Heart right ventricle (tissue), 16 donors: ENCODE results near the gene HOPX. TPM values are rescaled to one million over a fixed set of nuclear protein-coding genes. Genes with fewer than 3 reads are reported as not detected.
"Not testable (repeated sequence)": the region's sequence is repeated elsewhere in the genome, so short reads cannot be mapped to it uniquely, and the experiment has no call there.

Experiments used
- ATAC-seq, 8 donors: fragments of 200-7000 bp; cut with Tn5 transposase; one replicate each; pipeline ENCODE4 v1.9.1; 2020; ENCODE audit warnings: mild to moderate bottlenecking in 8 of 8, moderate library complexity in 8 of 8, moderate number of reproducible peaks in 1 of 8
- DNase-seq, 2 donors: peaks; one replicate each; pipeline ENCODE4 v3.0.0-alpha.2; 2020
- H3K27ac ChIP-seq, 10 donors: fragments of 200-600 bp; sonication (generic) in 2 of 10; one replicate each; pipeline versions ENCODE4 v1.5.0 to v1.8.0; 2020 to 2022; ENCODE audit warnings: mild to moderate bottlenecking in 3 of 10
- H3K27me3 ChIP-seq, 7 donors: fragments of 200-600 bp; one replicate each; pipeline ENCODE4 v1.8.0; 2021 to 2022; ENCODE audit warnings: mild to moderate bottlenecking in 2 of 7
- H3K36me3 ChIP-seq, 9 donors: fragments of 200-600 bp; sonication (generic) in 1 of 9; one replicate each; pipeline versions ENCODE4 v1.5.0 to v1.8.0; 2020 to 2022; ENCODE audit warnings: mild to moderate bottlenecking in 2 of 9
- H3K4me1 ChIP-seq, 9 donors: fragments of 200-600 bp; sonication (generic) in 1 of 9; one replicate each; pipeline versions ENCODE4 v1.5.0 to v1.8.0; 2020 to 2022; ENCODE audit warnings: mild to moderate bottlenecking in 4 of 9
- H3K4me3 ChIP-seq, 10 donors: fragments of 200-600 bp; sonication (generic) in 2 of 10; one replicate each; pipeline versions ENCODE4 v1.5.0 to v1.8.0; 2020 to 2022; ENCODE audit warnings: mild to moderate bottlenecking in 7 of 10, moderate library complexity in 2 of 10
- H3K9me3 ChIP-seq, 11 donors: fragments of 200-600 bp in 10 of 11; sonication (generic) in 2 of 11; one replicate each; pipeline versions ENCODE4 v1.5.0 to v1.8.0; 2013 to 2022; ENCODE audit warnings: mild to moderate bottlenecking in 2 of 11, control low read depth in 1 of 11, moderate library complexity in 1 of 11
- WGBS, 2 donors: extraction: QIAGEN DNeasy Blood & Tissue Kit; methylation state at CpG; one replicate each; pipeline ENCODE4 v1.1.7; 2013; ENCODE audit warnings: inconsistent platforms in 1 of 2; 5-methylcytosine and 5-hydroxymethylcytosine counted together
- intact Hi-C, 10 donors: fragments of 100-400 bp; cut with DNase I; formaldehyde crosslinking; loops; one replicate each; pipeline versions ENCODE4 v1.11.1 to v1.14.2; 2022
- polyA plus RNA-seq, 2 donors: library from polyadenylated mRNA; stranded (reverse); fragments of 200-250 nt; gene quantifications; one replicate each; pipeline ENCODE4 v1.2.3, GENCODE V29; 2013
- total RNA-seq, 10 donors: library from RNA; stranded (reverse); fragmentation: NEBNext Ultra II Directional in 3 of 10; extraction: Animal tissue kit (Norgen Biotek cat#: 25700) in 3 of 10; gene quantifications; one replicate each; pipeline versions ENCODE4 v1.2.1 to v1.2.4, GENCODE V29; 2021 to 2023
- TF ChIP-seq, protein P1 (sequence below), 9 donors: fragments of 200-600 bp; sonication (generic) in 2 of 9; IDR thresholded peaks; one replicate each; pipeline versions ENCODE4 v1.5.0 to v1.8.0; 2021 to 2022; ENCODE audit warnings: antibody characterized with exemption in 9 of 9, mild to moderate bottlenecking in 5 of 9, moderate library complexity in 1 of 9
- donor health status: Arrhythmogenic right ventricular cardiomyopathy.
- donor health status: ischemic (EF 13 %, LVEDD 7.1; RV severe dilation, severe dysfunction).
- donor health status: healthy with polysubstance abuse.
- donor health status: DM: no; HTN: yes; CAD: no.
- donor health status: DM: no; HTN: no; CAD: no.
- donor health status: ischemic (EF 25% LVEDD 6.9; RV normal size, moderate dysfunction).
- donor health status: ischemic (EF 25% LVEDD 5.7; RV mildly dilated, moderate dysfunction).
- donor health status: healthy.
- donor health status: DM: yes; HTN: yes; CAD: no.
- donor health status: Ischemic cardiomyopathy.
- donor health status: ischemic (EF 35%, LVEDD 5.7; RV mildly dilated, moderate dysfunction).
- donor health status: nonischemic (EF 11% LVEDD 7.7; RV severe dilation, severe dysfunction).
- donor health status: DM: yes; HTN: yes; CAD: no.
- donor health status: PGD.
- donor health status: ischemic (EF 29% LVEDD 5.4; RV normal size, mild dysfunction).
- donor health status: nonischemic (EF 23%, LVEDD 6.1; RV moderate dilation, normal function).

The HOPX gene
- total and polyA plus RNA-seq, 12 donors = 0.39 to 90.9 (median 10.4) TPM

DNA sequence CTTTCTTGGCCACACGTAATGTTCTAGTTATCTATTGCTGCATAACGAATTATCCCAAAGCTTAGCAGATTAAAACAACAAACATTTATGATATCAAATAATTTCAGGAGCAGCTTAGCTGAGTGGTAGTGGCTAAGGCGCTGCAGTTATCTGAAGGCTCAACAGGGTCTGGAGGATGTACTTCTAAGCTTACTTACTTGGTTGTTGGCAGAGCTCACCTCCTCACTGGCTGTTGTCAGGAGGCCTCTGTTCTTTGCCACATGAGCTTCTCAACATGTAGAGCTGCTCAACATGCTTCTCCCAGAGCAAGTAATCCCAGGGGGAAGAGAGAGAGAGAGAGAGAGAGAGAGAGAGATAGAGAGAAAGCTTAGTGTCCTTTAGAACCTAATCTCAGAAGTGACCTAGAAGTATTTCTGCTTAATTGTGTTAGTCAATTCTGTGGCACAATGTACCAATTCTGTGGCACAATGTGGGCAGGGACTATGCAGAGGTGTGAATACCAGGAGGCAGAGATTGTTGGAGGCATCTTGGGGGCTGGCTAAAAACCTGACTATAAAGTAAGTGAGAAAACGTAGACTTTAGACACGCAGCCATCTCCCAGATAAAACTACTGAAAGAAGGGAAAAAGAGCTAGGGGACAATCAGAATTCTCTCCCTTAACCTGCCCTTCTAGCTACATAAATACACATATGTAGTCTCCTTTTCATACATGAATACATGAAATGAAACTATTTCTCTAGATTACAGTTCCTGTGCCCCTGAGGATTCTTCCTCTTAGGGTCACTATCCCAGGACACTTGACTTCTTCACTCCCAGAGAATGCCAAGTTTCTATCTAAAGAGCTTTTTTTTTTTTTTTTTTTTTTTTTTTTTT, 40.2 kb downstream of the HOPX start:
- peaks cover 0 to 4% (median 0%) of the 10 kb centered on the region in 9 donors for H3K4me1 ChIP-seq
- H3K9me3 ChIP-seq = peaks cover 0 to 2% (median 0%) of the 10 kb centered on the region in 11 donors
- no peak for DNase-seq
- intact Hi-C loops = no loop called here
- TF ChIP-seq, protein P1, sequence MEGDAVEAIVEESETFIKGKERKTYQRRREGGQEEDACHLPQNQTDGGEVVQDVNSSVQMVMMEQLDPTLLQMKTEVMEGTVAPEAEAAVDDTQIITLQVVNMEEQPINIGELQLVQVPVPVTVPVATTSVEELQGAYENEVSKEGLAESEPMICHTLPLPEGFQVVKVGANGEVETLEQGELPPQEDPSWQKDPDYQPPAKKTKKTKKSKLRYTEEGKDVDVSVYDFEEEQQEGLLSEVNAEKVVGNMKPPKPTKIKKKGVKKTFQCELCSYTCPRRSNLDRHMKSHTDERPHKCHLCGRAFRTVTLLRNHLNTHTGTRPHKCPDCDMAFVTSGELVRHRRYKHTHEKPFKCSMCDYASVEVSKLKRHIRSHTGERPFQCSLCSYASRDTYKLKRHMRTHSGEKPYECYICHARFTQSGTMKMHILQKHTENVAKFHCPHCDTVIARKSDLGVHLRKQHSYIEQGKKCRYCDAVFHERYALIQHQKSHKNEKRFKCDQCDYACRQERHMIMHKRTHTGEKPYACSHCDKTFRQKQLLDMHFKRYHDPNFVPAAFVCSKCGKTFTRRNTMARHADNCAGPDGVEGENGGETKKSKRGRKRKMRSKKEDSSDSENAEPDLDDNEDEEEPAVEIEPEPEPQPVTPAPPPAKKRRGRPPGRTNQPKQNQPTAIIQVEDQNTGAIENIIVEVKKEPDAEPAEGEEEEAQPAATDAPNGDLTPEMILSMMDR (IDR thresholded peaks at IDR 0.05) = no peak
- no peaks in the 10 kb centered on the region for H3K27me3 ChIP-seq
- H3K36me3 ChIP-seq = no peaks in the 10 kb centered on the region
- 72 to 79% methylated on average over 5 of the region's 5 CpGs for WGBS, 2 donors
- no peak overlapping the region for H3K27ac ChIP-seq
- H3K4me3 ChIP-seq = no peak overlapping the region
- ATAC-seq = no peak

DNA sequence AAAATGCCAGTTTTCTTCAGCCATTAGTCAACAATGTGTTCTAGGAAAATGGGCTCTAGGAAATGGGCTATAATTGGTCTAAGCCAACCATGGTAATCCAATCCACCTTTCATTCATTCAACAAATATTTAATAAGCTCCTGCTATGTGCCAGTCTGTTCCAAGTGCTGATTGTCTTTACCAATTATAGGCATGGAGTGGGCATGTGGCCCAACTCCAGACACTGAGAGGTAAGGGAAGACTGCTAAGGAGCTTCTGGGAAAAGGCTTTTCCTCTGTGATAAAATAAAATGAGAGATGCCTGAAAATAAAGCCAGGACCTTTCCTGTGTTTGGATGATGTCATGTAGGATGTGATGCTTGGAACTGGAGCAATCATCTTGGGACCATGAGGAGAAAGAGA, 43.3 kb downstream of the HOPX start:
- H3K27me3 ChIP-seq = no peaks in the 10 kb centered on the region
- H3K27ac ChIP-seq = no peak overlapping the region
- peaks cover 0 to 4% (median 0%) of the 10 kb centered on the region in 9 donors for H3K4me1 ChIP-seq
- intact Hi-C loops = no loop called here
- H3K9me3 ChIP-seq = no peaks in the 10 kb centered on the region
- DNase-seq (no peak), ATAC-seq (no peak)
- no peaks in the 10 kb centered on the region for H3K36me3 ChIP-seq
- TF ChIP-seq, protein P1 (IDR thresholded peaks at IDR 0.05) = no peak
- H3K4me3 ChIP-seq = no peak overlapping the region

DNA sequence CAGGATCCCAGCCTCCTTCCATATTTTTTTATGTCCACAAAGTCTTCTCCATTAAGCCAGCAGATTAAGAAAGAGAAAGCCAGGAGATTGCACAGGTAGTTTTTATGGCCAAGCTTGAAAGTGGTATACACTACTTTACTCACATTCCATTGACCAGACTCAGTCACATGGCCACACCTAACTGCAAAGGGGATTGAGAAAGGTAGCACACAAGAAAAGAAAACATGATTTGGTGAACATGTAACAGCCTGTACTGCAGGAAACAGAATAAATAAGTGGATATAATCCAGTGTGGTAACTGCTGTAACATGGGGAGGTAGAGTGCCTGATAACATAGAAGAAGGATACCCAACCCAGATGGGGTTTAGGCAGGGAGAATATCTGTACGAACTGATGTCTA, 43.9 kb downstream of the HOPX start:
- no peak overlapping the region for H3K4me3 ChIP-seq
- no peaks in the 10 kb centered on the region for H3K9me3 ChIP-seq
- no peak overlapping the region for H3K27ac ChIP-seq
- intact Hi-C loops = no loop called here
- H3K36me3 ChIP-seq = no peaks in the 10 kb centered on the region
- DNase-seq (no peak), ATAC-seq (no peak)
- peaks cover 0 to 4% (median 0%) of the 10 kb centered on the region in 9 donors for H3K4me1 ChIP-seq
- WGBS, 2 donors = 74 to 79% methylated on average over 1 of the region's 1 CpG
- TF ChIP-seq, protein P1 (IDR thresholded peaks at IDR 0.05) = no peak
- H3K27me3 ChIP-seq = no peaks in the 10 kb centered on the region

DNA sequence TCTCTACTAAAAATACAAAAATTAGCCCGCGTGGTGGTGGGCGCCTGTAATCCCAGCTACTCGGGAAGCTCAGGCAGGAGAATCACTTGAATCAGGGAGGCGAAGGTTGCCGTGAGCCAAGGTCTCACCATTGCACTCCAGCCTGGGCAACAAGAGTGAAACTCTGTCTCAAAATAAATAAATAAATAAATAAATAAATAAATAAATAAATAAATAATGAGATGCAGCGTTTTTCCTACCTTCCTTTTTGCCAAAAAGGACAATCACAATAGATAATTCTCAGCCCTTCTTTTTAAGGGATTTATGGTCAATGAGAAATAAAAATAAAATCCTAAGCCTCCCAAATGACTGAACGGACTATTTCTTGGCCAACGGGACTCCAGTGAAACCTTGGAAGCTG, 46.1 kb downstream of the HOPX start:
- DNase-seq, H3K4me1 ChIP-seq, H3K4me3 ChIP-seq, intact Hi-C loops, H3K36me3 ChIP-seq, ATAC-seq, H3K9me3 ChIP-seq, H3K27me3 ChIP-seq, H3K27ac ChIP-seq: not testable (repeated sequence)
- WGBS, 2 donors = 97 to 98% methylated on average over 9 of the region's 9 CpGs

DNA sequence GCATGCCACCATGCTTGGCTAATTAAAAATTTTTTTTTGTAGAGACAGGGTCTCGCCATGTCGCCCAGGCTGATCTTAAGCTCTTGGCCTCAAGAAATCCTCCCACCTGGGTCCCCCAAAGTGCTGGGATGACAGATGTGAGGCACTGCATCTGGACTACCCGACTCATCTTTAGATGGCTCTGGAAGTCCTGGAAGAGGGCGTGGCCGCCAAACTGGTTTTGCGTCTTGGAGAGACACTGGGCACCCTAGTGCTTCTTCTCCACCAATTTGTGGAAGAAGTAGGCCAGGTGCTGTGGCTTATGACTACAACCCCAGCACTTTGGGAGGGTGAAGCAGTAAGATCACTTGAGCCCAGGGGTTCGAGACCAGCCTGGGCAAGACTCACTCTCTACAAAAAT, 47.6 kb downstream of the HOPX start:
- 92 to 93% methylated on average over 7 of the region's 7 CpGs for WGBS, 2 donors
- peaks cover 0 to 3% (median 0%) of the 10 kb centered on the region in 7 donors for H3K27me3 ChIP-seq
- H3K4me1 ChIP-seq = no peaks in the 10 kb centered on the region
- intact Hi-C loops = no loop called here
- TF ChIP-seq, protein P1 (IDR thresholded peaks at IDR 0.05) = no peak
- H3K4me3 ChIP-seq = no peak overlapping the region
- H3K27ac ChIP-seq = no peak overlapping the region
- no peak for ATAC-seq
- H3K36me3 ChIP-seq = no peaks in the 10 kb centered on the region
- peaks cover 0 to 8% (median 0%) of the 10 kb centered on the region in 11 donors for H3K9me3 ChIP-seq
- DNase-seq = no peak
